Skeletal muscle satellite cell (primary cell): ENCODE results near the gene ZNF800.
A peak's percentile ranks its signal among the peaks of the same experiment; 100 is the strongest.

Experiments
- H3K27me3 ChIP-seq: 2 replicates; pipeline ENCODE4 v1.7.0; 2013; ENCODE audit warnings: low read length; ENCODE audit not compliant: control insufficient read depth, insufficient read depth
- H3K36me3 ChIP-seq: 2 replicates; pipeline ENCODE4 v1.7.0; 2013; ENCODE audit warnings: mild to moderate bottlenecking, control low read depth, low read length; ENCODE audit not compliant: insufficient read depth
- H3K4me1 ChIP-seq: 2 replicates; pipeline ENCODE4 v1.7.0; 2013; ENCODE audit warnings: low read length; ENCODE audit not compliant: control insufficient read depth, insufficient read depth
- H3K4me2 ChIP-seq: 2 replicates; pipeline ENCODE4 v1.7.0; 2013; ENCODE audit warnings: mild to moderate bottlenecking, low read length
- H3K4me3 ChIP-seq: 2 replicates; pipeline ENCODE4 v1.7.0; 2013; ENCODE audit warnings: low read length
- H3K9ac ChIP-seq: 2 replicates; pipeline ENCODE4 v1.7.0; 2013; ENCODE audit warnings: mild to moderate bottlenecking, low read depth, low read length, moderate library complexity
- H3K9me3 ChIP-seq: replicated peaks from 2 replicates; pipeline ENCODE4 v1.7.0; 2013; ENCODE audit warnings: mild to moderate bottlenecking, control low read depth, low read length

ZNF800 gene

DNA sequence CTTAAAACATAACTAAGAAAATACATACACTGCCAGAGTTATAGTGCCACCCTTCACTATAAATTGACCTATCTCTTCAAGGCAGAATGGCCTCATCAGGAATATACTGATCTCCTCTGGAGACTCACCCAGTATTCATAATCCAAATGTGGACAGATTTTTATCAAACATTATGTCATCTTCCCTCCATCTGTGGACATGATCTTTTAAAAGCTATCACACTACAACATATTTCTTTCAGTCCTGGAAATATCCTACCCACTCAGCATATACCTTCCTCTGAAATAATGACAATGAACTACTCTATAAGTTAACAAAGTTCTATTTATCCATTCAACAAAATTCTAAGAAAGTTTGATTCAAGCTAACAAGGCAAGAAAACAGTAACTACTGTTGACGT is 3.2 kb downstream of the ZNF800 start:
- no peak overlapping the region for H3K4me3 ChIP-seq

GRCh38 chr7:127387974-127388373 is 4.5 kb downstream of the ZNF800 start:
- Histone ChIP-seq H3K36me3 (peaks cover 50% of the 10 kb centered on the region), H3K4me2 (no peak overlapping the region), H3K27me3 (no peaks in the 10 kb centered on the region), H3K9me3 (no peaks in the 10 kb centered on the region), H3K4me1 (peaks cover 12% of the 10 kb centered on the region), H3K9ac (no peak overlapping the region), H3K4me3 (no peak overlapping the region)

More for the DNA sequence above, 3.2 kb downstream of the ZNF800 start:
- peak overlapping the region; percentile 100 for H3K4me2 ChIP-seq
- no peaks in the 10 kb centered on the region for H3K27me3 ChIP-seq
- H3K36me3 ChIP-seq: peaks cover 46% of the 10 kb centered on the region
- H3K4me1 ChIP-seq: peaks cover 19% of the 10 kb centered on the region
- no peaks in the 10 kb centered on the region for H3K9me3 ChIP-seq
- H3K9ac ChIP-seq: no peak overlapping the region

- no peaks in the 10 kb centered on the region for H3K9me3 ChIP-seq
- no peak overlapping the region for H3K4me2 ChIP-seq
- no peaks in the 10 kb centered on the region for H3K4me1 ChIP-seq
- no peak overlapping the region for H3K4me3 ChIP-seq
- H3K9ac ChIP-seq: no peak overlapping the region
- H3K36me3 ChIP-seq: peaks cover 28% of the 10 kb centered on the region
- no peaks in the 10 kb centered on the region for H3K27me3 ChIP-seq
Observed at GRCh38 chr7:127383123-127383835, 9.2 kb downstream of the ZNF800 start.

DNA sequence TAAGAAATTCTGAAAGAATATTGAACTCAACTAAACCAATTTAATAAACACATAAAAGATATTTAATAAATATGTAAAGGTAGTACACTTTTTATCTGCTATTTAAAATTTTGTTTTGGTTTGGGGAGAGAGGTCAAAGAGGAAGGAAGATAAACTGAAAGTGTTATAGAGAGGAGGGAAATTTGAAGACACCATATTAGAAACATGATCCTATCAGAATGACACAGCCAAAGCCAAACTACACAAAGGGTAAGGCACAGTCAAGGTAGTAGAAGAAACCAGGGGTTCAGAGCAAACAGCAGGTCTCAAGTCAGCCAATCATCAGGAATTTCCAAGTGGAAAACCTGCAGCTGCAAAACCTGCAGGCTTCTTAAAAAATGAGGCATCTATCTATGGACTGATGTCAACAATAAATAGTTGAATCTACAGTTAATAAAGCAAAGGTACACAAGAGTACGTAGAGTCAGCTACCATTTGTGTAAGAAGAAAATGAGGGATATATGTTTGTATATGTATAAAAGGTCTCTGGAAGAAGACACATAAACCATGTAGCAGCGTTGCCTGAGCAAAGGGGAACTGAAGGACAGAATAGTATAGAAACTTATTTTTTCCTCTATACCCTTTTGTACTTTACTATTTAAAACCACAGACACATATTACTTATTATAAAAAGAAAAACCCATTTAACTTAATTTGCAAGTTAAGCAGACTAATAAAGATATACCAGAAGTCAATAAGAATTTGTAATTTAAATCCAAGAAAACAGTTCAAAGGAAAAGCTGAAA is 10.0 kb downstream of the ZNF800 start:
- H3K4me1 ChIP-seq: no peaks in the 10 kb centered on the region
- no peaks in the 10 kb centered on the region for H3K27me3 ChIP-seq
- no peak overlapping the region for H3K9ac ChIP-seq
- H3K36me3 ChIP-seq: peaks cover 23% of the 10 kb centered on the region
- no peaks in the 10 kb centered on the region for H3K9me3 ChIP-seq
- H3K4me3 ChIP-seq: no peak overlapping the region
- no peak overlapping the region for H3K4me2 ChIP-seq

- Histone ChIP-seq H3K36me3 (peaks cover 23% of the 10 kb centered on the region), H3K4me2 (no peak overlapping the region), H3K9me3 (no peaks in the 10 kb centered on the region), H3K27me3 (no peaks in the 10 kb centered on the region), H3K4me1 (peaks cover 9% of the 10 kb centered on the region), H3K4me3 (no peak overlapping the region), H3K9ac (no peak overlapping the region)
Observed at GRCh38 chr7:127380479-127380878, 12.0 kb downstream of the ZNF800 start.

- no peaks in the 10 kb centered on the region for H3K9me3 ChIP-seq
- no peak overlapping the region for H3K9ac ChIP-seq
- H3K4me2 ChIP-seq: no peak overlapping the region
- H3K4me3 ChIP-seq: no peak overlapping the region
- no peaks in the 10 kb centered on the region for H3K27me3 ChIP-seq
- H3K36me3 ChIP-seq: peaks cover 20% of the 10 kb centered on the region
- H3K4me1 ChIP-seq: peaks cover 10% of the 10 kb centered on the region
Observed at GRCh38 chr7:127379642-127380041, 12.9 kb downstream of the ZNF800 start.

DNA sequence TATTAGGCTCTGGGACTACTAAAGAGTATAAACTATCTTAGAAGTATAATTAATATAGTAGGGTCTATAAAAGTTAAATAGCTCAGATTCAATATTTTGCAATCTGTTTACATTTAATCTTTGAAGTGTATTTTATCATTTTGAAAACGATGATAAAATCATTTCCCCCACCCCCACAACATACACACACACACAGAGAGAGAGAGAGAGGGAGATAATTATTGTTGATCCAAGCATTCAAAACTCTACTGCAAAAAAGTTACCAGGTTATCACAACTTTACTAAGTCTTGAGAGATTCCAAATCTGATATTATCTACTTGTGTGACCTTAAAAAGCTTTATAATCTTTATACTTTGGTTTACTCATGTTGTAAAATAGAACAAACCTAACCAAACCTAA is 14.0 kb downstream of the ZNF800 start:
- Histone ChIP-seq H3K4me2 (no peak overlapping the region), H3K4me1 (peaks cover 10% of the 10 kb centered on the region), H3K27me3 (no peaks in the 10 kb centered on the region), H3K9me3 (no peaks in the 10 kb centered on the region), H3K36me3 (peaks cover 27% of the 10 kb centered on the region), H3K4me3 (no peak overlapping the region), H3K9ac (no peak overlapping the region)

GRCh38 chr7:127377425-127377824 is 15.1 kb downstream of the ZNF800 start:
- H3K4me2 ChIP-seq: no peak overlapping the region
- no peak overlapping the region for H3K9ac ChIP-seq
- peaks cover 33% of the 10 kb centered on the region for H3K36me3 ChIP-seq
- no peaks in the 10 kb centered on the region for H3K27me3 ChIP-seq
- peaks cover 10% of the 10 kb centered on the region for H3K4me1 ChIP-seq
- H3K4me3 ChIP-seq: no peak overlapping the region
- H3K9me3 ChIP-seq: no peaks in the 10 kb centered on the region

- H3K27me3 ChIP-seq: no peaks in the 10 kb centered on the region
- H3K9me3 ChIP-seq: no peaks in the 10 kb centered on the region
- H3K4me1 ChIP-seq: peaks cover 10% of the 10 kb centered on the region
- H3K36me3 ChIP-seq: peaks cover 45% of the 10 kb centered on the region
- H3K9ac ChIP-seq: no peak overlapping the region
- H3K4me2 ChIP-seq: no peak overlapping the region
- no peak overlapping the region for H3K4me3 ChIP-seq
Observed at GRCh38 chr7:127375631-127376030, 16.9 kb downstream of the ZNF800 start.

DNA sequence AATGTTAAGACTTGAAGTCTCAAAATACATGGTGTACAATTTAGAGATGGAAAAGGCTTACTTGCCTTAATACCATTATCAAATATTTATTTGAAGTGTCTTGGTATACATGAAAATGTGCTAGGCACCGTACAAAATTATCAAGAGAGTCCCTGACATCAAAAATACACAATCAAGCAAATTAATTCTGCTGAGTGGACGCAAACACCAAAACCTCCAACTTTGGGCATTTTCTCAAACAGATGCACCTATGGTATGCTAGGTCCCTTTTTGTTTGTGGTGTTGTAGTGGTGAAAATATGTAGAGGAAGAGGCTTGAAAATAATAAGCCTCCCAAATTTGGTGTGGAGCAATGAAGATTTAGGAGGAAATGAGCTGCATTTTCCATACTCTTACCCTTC is 24.8 kb downstream of the ZNF800 start:
- H3K36me3 ChIP-seq: peaks cover 27% of the 10 kb centered on the region
- no peaks in the 10 kb centered on the region for H3K27me3 ChIP-seq
- no peak overlapping the region for H3K9ac ChIP-seq
- H3K4me3 ChIP-seq: no peak overlapping the region
- no peak overlapping the region for H3K4me2 ChIP-seq
- H3K9me3 ChIP-seq: no peaks in the 10 kb centered on the region
- H3K4me1 ChIP-seq: no peaks in the 10 kb centered on the region

- Histone ChIP-seq H3K36me3 (peaks cover 29% of the 10 kb centered on the region), H3K9ac (no peak overlapping the region), H3K27me3 (no peaks in the 10 kb centered on the region), H3K4me3 (no peak overlapping the region), H3K4me2 (no peak overlapping the region), H3K4me1 (no peaks in the 10 kb centered on the region), H3K9me3 (no peaks in the 10 kb centered on the region)
Observed at GRCh38 chr7:127366680-127367079, 25.8 kb downstream of the ZNF800 start.

- Histone ChIP-seq H3K9ac (no peak overlapping the region), H3K9me3 (no peaks in the 10 kb centered on the region), H3K4me1 (no peaks in the 10 kb centered on the region), H3K4me2 (no peak overlapping the region), H3K27me3 (no peaks in the 10 kb centered on the region), H3K4me3 (no peak overlapping the region), H3K36me3 (peaks cover 26% of the 10 kb centered on the region)
Observed at GRCh38 chr7:127365957-127366315, 26.6 kb downstream of the ZNF800 start.
